ENCODE measurements around the gene EIF4E1B. TPM values are rescaled to one million over a fixed set of nuclear protein-coding genes. Genes with fewer than 3 reads are reported as not detected.

Gene EIF4E1B
- total and polyA plus RNA-seq, 2 experiments from 2014 or later, result 0.17 TPM; not detected in 1

DNA sequence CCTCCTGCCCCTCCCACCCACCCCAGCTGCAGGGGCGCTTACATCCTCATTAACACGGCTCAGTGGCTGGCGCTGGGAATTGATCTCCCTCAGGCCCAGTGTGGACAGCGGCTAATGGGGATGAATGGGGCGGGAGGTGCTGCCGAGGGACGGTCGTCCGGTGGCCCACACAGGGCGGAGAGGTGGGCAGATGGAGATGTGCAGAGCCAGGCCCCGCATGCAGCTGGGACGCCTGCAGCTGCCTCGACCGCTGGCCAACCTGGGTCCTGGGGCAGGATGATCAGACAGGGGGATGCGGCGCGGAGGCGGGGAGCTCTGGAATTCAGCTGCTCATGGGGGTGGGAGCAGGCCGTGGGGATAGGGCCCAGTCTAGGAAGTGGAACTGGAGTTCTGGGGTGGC is 34.4 kb downstream of the EIF4E1B start:
- TF ChIP-seq ZNF114 (CRISPR knock-in tag; IDR thresholded peaks at IDR 0.05) (no peak), EZH2phosphoT487 (IDR thresholded peaks at IDR 0.05; ENCODE audit: unreplicated experiment) (no peak), CREB1 (CRISPR knock-in tag; IDR thresholded peaks at IDR 0.05; ENCODE audit: low read depth) (no peak), NANOG (IDR thresholded peaks at IDR 0.05; ENCODE audit: borderline replicate concordance) (no peak), STAT1 (IDR thresholded peaks at IDR 0.05; ENCODE audit: unreplicated experiment) (no peak), ZNF331 (CRISPR knock-in tag; IDR thresholded peaks at IDR 0.05; ENCODE audit: low read depth) (no peak), POLR2AphosphoS5 (IDR thresholded peaks at IDR 0.05; ENCODE audit: low read depth) (no peak), EZH2 (IDR thresholded peaks at IDR 0.05; ENCODE audit: low read depth, unreplicated experiment) (no peak), JUNB (IDR thresholded peaks at IDR 0.05; ENCODE audit: unreplicated experiment) (no peak)
- TF ChIP-seq, protein P1, sequence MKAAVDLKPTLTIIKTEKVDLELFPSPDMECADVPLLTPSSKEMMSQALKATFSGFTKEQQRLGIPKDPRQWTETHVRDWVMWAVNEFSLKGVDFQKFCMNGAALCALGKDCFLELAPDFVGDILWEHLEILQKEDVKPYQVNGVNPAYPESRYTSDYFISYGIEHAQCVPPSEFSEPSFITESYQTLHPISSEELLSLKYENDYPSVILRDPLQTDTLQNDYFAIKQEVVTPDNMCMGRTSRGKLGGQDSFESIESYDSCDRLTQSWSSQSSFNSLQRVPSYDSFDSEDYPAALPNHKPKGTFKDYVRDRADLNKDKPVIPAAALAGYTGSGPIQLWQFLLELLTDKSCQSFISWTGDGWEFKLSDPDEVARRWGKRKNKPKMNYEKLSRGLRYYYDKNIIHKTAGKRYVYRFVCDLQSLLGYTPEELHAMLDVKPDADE (IDR thresholded peaks at IDR 0.05), result no peak
- TF ChIP-seq, protein P2, sequence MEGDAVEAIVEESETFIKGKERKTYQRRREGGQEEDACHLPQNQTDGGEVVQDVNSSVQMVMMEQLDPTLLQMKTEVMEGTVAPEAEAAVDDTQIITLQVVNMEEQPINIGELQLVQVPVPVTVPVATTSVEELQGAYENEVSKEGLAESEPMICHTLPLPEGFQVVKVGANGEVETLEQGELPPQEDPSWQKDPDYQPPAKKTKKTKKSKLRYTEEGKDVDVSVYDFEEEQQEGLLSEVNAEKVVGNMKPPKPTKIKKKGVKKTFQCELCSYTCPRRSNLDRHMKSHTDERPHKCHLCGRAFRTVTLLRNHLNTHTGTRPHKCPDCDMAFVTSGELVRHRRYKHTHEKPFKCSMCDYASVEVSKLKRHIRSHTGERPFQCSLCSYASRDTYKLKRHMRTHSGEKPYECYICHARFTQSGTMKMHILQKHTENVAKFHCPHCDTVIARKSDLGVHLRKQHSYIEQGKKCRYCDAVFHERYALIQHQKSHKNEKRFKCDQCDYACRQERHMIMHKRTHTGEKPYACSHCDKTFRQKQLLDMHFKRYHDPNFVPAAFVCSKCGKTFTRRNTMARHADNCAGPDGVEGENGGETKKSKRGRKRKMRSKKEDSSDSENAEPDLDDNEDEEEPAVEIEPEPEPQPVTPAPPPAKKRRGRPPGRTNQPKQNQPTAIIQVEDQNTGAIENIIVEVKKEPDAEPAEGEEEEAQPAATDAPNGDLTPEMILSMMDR (conservative IDR thresholded peaks at IDR 0.05; ENCODE audit: low read depth in 2 of 2), result no peak
- TF ChIP-seq, protein P3, sequence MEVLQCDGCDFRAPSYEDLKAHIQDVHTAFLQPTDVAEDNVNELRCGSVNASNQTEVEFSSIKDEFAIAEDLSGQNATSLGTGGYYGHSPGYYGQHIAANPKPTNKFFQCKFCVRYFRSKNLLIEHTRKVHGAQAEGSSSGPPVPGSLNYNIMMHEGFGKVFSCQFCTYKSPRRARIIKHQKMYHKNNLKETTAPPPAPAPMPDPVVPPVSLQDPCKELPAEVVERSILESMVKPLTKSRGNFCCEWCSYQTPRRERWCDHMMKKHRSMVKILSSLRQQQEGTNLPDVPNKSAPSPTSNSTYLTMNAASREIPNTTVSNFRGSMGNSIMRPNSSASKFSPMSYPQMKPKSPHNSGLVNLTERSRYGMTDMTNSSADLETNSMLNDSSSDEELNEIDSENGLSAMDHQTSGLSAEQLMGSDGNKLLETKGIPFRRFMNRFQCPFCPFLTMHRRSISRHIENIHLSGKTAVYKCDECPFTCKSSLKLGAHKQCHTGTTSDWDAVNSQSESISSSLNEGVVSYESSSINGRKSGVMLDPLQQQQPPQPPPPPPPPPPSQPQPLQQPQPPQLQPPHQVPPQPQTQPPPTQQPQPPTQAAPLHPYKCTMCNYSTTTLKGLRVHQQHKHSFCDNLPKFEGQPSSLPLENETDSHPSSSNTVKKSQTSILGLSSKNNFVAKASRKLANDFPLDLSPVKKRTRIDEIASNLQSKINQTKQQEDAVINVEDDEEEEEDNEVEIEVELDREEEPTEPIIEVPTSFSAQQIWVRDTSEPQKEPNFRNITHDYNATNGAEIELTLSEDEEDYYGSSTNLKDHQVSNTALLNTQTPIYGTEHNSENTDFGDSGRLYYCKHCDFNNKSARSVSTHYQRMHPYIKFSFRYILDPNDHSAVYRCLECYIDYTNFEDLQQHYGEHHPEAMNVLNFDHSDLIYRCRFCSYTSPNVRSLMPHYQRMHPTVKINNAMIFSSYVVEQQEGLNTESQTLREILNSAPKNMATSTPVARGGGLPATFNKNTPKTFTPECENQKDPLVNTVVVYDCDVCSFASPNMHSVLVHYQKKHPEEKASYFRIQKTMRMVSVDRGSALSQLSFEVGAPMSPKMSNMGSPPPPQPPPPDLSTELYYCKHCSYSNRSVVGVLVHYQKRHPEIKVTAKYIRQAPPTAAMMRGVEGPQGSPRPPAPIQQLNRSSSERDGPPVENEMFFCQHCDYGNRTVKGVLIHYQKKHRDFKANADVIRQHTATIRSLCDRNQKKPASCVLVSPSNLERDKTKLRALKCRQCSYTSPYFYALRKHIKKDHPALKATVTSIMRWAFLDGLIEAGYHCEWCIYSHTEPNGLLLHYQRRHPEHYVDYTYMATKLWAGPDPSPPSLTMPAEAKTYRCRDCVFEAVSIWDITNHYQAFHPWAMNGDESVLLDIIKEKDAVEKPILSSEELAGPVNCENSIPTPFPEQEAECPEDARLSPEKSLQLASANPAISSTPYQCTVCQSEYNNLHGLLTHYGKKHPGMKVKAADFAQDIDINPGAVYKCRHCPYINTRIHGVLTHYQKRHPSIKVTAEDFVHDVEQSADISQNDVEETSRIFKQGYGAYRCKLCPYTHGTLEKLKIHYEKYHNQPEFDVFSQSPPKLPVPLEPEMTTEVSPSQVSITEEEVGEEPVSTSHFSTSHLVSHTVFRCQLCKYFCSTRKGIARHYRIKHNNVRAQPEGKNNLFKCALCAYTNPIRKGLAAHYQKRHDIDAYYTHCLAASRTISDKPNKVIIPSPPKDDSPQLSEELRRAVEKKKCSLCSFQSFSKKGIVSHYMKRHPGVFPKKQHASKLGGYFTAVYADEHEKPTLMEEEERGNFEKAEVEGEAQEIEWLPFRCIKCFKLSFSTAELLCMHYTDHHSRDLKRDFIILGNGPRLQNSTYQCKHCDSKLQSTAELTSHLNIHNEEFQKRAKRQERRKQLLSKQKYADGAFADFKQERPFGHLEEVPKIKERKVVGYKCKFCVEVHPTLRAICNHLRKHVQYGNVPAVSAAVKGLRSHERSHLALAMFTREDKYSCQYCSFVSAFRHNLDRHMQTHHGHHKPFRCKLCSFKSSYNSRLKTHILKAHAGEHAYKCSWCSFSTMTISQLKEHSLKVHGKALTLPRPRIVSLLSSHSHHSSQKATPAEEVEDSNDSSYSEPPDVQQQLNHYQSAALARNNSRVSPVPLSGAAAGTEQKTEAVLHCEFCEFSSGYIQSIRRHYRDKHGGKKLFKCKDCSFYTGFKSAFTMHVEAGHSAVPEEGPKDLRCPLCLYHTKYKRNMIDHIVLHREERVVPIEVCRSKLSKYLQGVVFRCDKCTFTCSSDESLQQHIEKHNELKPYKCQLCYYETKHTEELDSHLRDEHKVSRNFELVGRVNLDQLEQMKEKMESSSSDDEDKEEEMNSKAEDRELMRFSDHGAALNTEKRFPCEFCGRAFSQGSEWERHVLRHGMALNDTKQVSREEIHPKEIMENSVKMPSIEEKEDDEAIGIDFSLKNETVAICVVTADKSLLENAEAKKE (CRISPR knock-in tag; IDR thresholded peaks at IDR 0.05), result no peak
- TF ChIP-seq, protein P4, sequence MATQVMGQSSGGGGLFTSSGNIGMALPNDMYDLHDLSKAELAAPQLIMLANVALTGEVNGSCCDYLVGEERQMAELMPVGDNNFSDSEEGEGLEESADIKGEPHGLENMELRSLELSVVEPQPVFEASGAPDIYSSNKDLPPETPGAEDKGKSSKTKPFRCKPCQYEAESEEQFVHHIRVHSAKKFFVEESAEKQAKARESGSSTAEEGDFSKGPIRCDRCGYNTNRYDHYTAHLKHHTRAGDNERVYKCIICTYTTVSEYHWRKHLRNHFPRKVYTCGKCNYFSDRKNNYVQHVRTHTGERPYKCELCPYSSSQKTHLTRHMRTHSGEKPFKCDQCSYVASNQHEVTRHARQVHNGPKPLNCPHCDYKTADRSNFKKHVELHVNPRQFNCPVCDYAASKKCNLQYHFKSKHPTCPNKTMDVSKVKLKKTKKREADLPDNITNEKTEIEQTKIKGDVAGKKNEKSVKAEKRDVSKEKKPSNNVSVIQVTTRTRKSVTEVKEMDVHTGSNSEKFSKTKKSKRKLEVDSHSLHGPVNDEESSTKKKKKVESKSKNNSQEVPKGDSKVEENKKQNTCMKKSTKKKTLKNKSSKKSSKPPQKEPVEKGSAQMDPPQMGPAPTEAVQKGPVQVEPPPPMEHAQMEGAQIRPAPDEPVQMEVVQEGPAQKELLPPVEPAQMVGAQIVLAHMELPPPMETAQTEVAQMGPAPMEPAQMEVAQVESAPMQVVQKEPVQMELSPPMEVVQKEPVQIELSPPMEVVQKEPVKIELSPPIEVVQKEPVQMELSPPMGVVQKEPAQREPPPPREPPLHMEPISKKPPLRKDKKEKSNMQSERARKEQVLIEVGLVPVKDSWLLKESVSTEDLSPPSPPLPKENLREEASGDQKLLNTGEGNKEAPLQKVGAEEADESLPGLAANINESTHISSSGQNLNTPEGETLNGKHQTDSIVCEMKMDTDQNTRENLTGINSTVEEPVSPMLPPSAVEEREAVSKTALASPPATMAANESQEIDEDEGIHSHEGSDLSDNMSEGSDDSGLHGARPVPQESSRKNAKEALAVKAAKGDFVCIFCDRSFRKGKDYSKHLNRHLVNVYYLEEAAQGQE (IDR thresholded peaks at IDR 0.05; ENCODE audit: unreplicated experiment), result no peak
- peaks cover 6% of the 10 kb centered on the region for H3K27me3 Mint-ChIP-seq (ENCODE audit: insufficient read depth, low read depth, poor library complexity)

More for the DNA sequence above, 34.4 kb downstream of the EIF4E1B start:
- H3K4me3 Mint-ChIP-seq, result no peak overlapping the region
- H3K4me3 ChIP-seq, result no peak overlapping the region
- no peaks in the 10 kb centered on the region; the same call in 2 of the 3 replicates for H3K36me3 Mint-ChIP-seq (ENCODE audit: low read depth)
- no peaks in the 10 kb centered on the region for H3K4me1 ChIP-seq (ENCODE audit: insufficient read depth)
- H3K4me1 Mint-ChIP-seq, result peaks cover 12% of the 10 kb centered on the region
- peaks cover 3% of the 10 kb centered on the region; the same call in 2 of the 3 replicates for H3K9me3 Mint-ChIP-seq
- no peaks in the 10 kb centered on the region for H3K79me2 ChIP-seq (replicated peaks; ENCODE audit: insufficient read depth)
- no peaks in the 10 kb centered on the region for H3K9me2 ChIP-seq (ENCODE audit: insufficient read depth)
- no peak overlapping the region for H3K4me2 ChIP-seq
- no peaks in the 10 kb centered on the region for H3K27me3 ChIP-seq (ENCODE audit: insufficient read depth)
- peak; percentile 43 for DNase-seq (ENCODE audit: low spot score)
- H4K20me1 ChIP-seq (replicated peaks; ENCODE audit: insufficient read depth), result no peaks in the 10 kb centered on the region
- H3K36me3 ChIP-seq (ENCODE audit: insufficient read depth), result no peaks in the 10 kb centered on the region
- no peak overlapping the region for H3K27ac Mint-ChIP-seq
- H3F3A ChIP-seq (replicated peaks; ENCODE audit: low read depth), result no peaks in the 10 kb centered on the region
- no peak overlapping the region for H2AFZ ChIP-seq
- ATAC-seq, result peak; percentile 32
- H3K27ac ChIP-seq (ENCODE audit: low read depth), result no peak overlapping the region
